Neural crest cell (in vitro differentiated cells): ENCODE results near the gene CATSPER3. TPM values are rescaled to one million over a fixed set of nuclear protein-coding genes. Genes with fewer than 3 reads are reported as not detected.
"Not testable (repeated sequence)": the region's sequence is repeated elsewhere in the genome, so short reads cannot be mapped to it uniquely, and the experiment has no call there.

Experiments used
- DNase-seq: peaks from one replicate; pipeline ENCODE4 v3.0.0; 2021; ENCODE audit warnings: low read depth, mixed read lengths, low spot score
- H3K27ac Mint-ChIP-seq: one replicate; pipeline ENCODE4 v1.8.0; 2021; ENCODE audit warnings: mild to moderate bottlenecking, mixed read lengths; ENCODE audit not compliant: unreplicated experiment
- H3K27me3 Mint-ChIP-seq: 2 replicates; pipeline ENCODE4 v1.8.0; 2021; ENCODE audit warnings: low read depth, mild to moderate bottlenecking, mixed read lengths
- H3K36me3 Mint-ChIP-seq: 2 replicates; pipeline ENCODE4 v1.8.0; 2021; ENCODE audit warnings: low read depth, mild to moderate bottlenecking, mixed read lengths
- H3K4me1 Mint-ChIP-seq: 2 replicates; pipeline ENCODE4 v1.8.0; 2021; ENCODE audit warnings: mixed read lengths
- H3K4me3 Mint-ChIP-seq: one replicate; pipeline ENCODE4 v1.8.0; 2021; ENCODE audit warnings: mild to moderate bottlenecking, mixed read lengths
- H3K9me3 Mint-ChIP-seq: 2 replicates; pipeline ENCODE4 v1.8.0; 2021; ENCODE audit warnings: mixed read lengths
- CTCF ChIP-seq: fragments of 200-600 bp; sonication (generic); conservative IDR thresholded peaks from 2 replicates; pipeline ENCODE4 v1.5.0; 2021; ENCODE audit warnings: antibody characterized with exemption, mild to moderate bottlenecking
- total RNA-seq: library from RNA; stranded (reverse); gene quantifications from 2 replicates; pipeline ENCODE4 v1.2.1, GENCODE V29; 2021

Gene CATSPER3
- total RNA-seq, 1 donor from 2014 or later = 0.54 TPM

- Mint-ChIP-seq H3K27ac (no peak overlapping the region), H3K9me3 (peaks cover 30% of the 10 kb centered on the region), H3K4me1 (no peaks in the 10 kb centered on the region), H3K36me3 (peaks cover 12% of the 10 kb centered on the region), H3K4me3 (no peak overlapping the region), H3K27me3 (peaks cover 9% of the 10 kb centered on the region)
- DNase-seq = no peak
- no peak for TF ChIP-seq CTCF
Observed at GRCh38 chr5:134982230-134982629, 14.5 kb downstream of the CATSPER3 start.

GRCh38 chr5:134989266-134989830 lies 21.6 kb downstream of the CATSPER3 start:
- TF ChIP-seq CTCF = no peak
- peaks cover 6% of the 10 kb centered on the region for H3K9me3 Mint-ChIP-seq
- DNase-seq = no peak
- H3K36me3 Mint-ChIP-seq = no peaks in the 10 kb centered on the region
- no peak overlapping the region for H3K4me3 Mint-ChIP-seq
- H3K27ac Mint-ChIP-seq = no peak overlapping the region
- peaks cover 10% of the 10 kb centered on the region for H3K27me3 Mint-ChIP-seq
- H3K4me1 Mint-ChIP-seq = no peaks in the 10 kb centered on the region

GRCh38 chr5:134990183-134990582 lies 22.5 kb downstream of the CATSPER3 start:
- H3K36me3 Mint-ChIP-seq, DNase-seq, H3K27ac Mint-ChIP-seq, H3K4me3 Mint-ChIP-seq, H3K9me3 Mint-ChIP-seq, H3K4me1 Mint-ChIP-seq: not testable (repeated sequence)
- peaks cover 14% of the 10 kb centered on the region for H3K27me3 Mint-ChIP-seq

GRCh38 chr5:134992148-134992547 lies 24.4 kb downstream of the CATSPER3 start:
- DNase-seq = no peak
- Mint-ChIP-seq H3K4me1 (no peaks in the 10 kb centered on the region), H3K27me3 (peaks cover 12% of the 10 kb centered on the region), H3K9me3 (peaks cover 2% of the 10 kb centered on the region), H3K27ac (no peak overlapping the region), H3K4me3 (no peak overlapping the region), H3K36me3 (no peaks in the 10 kb centered on the region)
- TF ChIP-seq CTCF = no peak

GRCh38 chr5:134993161-134993560 lies 25.5 kb downstream of the CATSPER3 start:
- no peak for DNase-seq
- Mint-ChIP-seq H3K27me3 (peaks cover 7% of the 10 kb centered on the region), H3K36me3 (no peaks in the 10 kb centered on the region), H3K27ac (no peak overlapping the region), H3K4me1 (no peaks in the 10 kb centered on the region), H3K4me3 (no peak overlapping the region), H3K9me3 (peaks cover 2% of the 10 kb centered on the region)
- TF ChIP-seq CTCF = no peak

- Mint-ChIP-seq H3K27ac (no peak overlapping the region), H3K4me1 (no peaks in the 10 kb centered on the region), H3K27me3 (peaks cover 13% of the 10 kb centered on the region), H3K9me3 (peaks cover 2% of the 10 kb centered on the region), H3K4me3 (no peak overlapping the region), H3K36me3 (no peaks in the 10 kb centered on the region)
- TF ChIP-seq CTCF = no peak
- DNase-seq = no peak
Observed at GRCh38 chr5:134994560-134995156, 27.0 kb downstream of the CATSPER3 start.
